AG09319 (cell line): ENCODE measurements around the gene CDH6.

Experiments used
- DNase-seq: peaks from one replicate; pipeline ENCODE4 v3.0.0-alpha.2; 2010; ENCODE audit warnings: low read depth; ENCODE audit errors: extremely low read depth
- TF ChIP-seq, protein P1 (sequence below): IDR thresholded peaks from 2 replicates; pipeline ENCODE4 v1.5.1; 2011; ENCODE audit warnings: low read depth, mild to moderate bottlenecking, inconsistent platforms, low read length, moderate library complexity

The CDH6 gene

DNA sequence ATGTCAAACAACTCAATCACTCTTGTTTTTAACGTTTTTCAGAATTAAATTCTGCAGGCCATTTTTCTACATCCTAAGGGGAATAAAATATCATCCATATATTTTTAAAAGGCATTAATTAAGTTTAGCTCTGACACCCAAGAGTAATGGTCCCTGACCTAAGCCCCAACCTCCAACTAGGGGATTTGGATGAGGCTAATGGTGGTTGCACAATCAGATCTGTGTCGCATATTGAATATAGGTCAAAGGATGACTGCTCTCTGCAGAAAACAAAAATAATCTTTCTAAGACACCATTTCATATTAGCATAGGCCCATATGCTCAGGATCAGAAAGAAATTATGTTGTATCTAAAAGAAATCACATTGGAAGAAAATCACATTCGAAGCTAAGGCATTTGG, 20.7 kb downstream of the CDH6 start:
- DNase-seq, result no peak
- TF ChIP-seq, protein P1, sequence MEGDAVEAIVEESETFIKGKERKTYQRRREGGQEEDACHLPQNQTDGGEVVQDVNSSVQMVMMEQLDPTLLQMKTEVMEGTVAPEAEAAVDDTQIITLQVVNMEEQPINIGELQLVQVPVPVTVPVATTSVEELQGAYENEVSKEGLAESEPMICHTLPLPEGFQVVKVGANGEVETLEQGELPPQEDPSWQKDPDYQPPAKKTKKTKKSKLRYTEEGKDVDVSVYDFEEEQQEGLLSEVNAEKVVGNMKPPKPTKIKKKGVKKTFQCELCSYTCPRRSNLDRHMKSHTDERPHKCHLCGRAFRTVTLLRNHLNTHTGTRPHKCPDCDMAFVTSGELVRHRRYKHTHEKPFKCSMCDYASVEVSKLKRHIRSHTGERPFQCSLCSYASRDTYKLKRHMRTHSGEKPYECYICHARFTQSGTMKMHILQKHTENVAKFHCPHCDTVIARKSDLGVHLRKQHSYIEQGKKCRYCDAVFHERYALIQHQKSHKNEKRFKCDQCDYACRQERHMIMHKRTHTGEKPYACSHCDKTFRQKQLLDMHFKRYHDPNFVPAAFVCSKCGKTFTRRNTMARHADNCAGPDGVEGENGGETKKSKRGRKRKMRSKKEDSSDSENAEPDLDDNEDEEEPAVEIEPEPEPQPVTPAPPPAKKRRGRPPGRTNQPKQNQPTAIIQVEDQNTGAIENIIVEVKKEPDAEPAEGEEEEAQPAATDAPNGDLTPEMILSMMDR, result no peak

DNA sequence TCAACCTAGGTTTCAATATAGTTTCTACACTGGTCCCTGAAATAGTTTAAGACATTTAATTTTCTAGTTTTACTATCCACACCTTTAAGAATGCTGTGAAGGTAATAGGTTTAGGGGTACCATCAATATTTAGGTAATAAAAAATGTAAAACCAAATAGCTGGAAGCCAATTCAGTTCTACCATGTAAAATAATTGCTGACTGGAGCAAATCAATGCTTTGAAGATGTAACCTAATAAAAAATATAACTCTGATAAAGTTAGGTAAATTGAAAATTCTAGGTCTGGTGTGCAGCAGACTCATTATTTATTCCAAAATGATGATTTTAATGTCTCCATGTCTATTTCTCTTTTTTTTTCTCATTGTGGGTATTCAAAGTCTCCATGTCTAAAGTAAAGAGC, 21.8 kb downstream of the CDH6 start:
- TF ChIP-seq, protein P1, result no peak
- no peak for DNase-seq

DNA sequence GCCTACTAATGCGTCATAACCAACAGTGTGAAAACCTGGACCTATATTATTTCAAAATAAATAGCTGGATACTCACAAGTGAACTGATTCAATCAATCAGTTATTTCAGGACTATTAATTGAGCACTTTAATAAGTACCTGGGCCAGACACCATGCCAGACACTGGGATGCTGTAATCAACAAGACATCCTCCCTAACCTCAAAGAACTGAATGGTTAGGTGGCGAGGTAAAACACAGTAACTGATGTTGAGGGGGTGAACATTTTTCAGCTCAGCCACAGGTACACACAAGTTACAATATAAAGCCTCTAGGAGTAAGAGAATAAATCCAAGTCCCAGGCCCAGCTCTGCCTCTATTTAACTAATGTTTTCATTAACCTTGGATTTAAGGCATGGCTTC, 24.0 kb downstream of the CDH6 start:
- DNase-seq, result no peak
- TF ChIP-seq, protein P1, result no peak

DNA sequence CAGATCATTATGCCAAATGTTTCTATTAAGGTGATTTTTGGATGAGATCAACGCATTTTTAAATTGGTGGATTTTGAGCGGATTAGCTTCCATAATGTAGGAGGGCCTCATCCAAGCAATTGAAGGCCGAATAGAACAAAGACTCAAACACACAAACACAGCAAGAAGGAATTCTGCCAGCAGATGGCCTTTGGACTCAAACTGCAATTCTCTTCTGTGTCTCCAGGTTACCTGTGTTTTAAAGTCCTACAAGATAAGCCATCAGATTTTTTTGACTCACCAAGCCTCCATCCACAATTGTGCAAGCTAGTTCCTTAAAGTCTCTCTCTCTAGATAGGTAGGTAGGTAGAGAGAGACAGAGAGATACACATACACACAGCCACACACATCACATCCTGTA, 25.5 kb downstream of the CDH6 start:
- TF ChIP-seq, protein P1, result no peak
- no peak for DNase-seq

DNA sequence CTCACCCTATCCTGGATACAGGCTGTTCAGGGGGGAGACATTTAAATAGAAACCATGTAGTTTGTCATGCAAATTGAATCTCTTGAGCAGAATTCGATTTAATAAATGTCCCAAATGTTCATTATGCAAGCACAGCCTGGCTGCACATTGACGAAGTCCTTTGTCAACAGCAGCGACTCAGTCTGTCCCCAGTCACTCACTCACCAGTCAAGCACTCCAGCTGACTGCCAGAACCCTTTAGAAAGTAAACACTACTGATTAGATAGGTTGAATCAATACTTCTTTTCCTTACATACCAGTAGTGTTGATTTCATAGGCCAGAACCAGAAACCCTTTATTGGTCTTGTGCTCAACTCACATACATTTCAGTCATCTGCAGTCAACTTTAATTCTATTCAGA, 27.5 kb downstream of the CDH6 start:
- TF ChIP-seq, protein P1, result no peak
- DNase-seq, result no peak

DNA sequence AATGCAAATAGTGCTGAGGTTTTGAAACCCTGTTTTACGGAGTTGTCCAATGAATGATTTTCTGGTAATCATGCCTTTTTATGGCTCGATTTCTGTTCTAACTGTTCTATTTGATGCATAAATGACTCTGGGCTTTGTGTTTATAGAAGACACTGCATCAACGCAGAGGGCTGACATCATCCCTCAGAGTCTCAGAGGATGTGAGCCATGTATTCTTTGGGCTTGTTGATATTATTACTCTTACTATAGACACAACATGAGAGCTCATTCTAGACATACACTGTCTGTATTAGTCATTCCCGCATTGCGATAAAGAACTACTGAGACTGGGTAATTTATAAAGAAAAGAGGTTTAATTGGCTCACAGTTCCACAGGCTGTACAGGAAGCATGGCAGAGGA, 31.6 kb downstream of the CDH6 start:
- TF ChIP-seq, protein P1, result no peak
- no peak for DNase-seq

DNA sequence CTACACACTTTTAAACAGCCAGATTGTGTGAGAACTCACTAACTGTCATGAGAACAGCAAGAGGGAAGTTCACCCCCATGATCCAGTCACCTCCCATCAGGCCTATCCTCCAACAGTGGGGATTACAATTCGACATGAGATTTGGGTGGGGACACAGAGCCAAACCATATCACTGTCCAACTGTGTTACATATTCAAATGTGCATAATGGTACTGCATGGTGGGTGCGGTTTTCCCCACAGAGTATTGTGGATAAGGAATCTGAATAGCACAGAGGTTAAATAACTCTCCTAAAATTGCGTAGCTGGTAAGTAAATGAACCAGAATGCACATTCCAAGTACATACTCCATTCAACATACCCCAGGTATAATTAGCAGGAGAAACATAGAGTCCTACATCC, 32.1 kb downstream of the CDH6 start:
- DNase-seq, result no peak
- TF ChIP-seq, protein P1, result no peak

DNA sequence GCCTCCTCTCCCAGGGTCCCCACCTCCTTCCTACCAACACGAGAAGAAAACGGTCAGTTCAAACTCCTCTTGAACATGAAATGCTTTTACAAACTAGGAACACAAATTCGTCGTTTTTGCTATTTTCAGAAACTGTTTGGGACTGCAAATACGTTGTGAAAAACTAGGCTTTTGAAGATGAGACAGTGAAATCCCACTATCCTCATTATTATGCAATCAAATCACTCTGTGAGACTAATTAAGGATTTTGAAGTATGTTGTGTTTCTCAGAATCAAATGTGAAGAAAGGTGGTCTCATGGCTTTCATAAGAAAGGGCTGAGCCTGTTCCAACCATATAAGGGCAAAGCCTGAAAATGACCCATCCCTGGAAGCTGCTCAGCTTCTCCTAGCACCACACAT, 33.2 kb downstream of the CDH6 start:
- TF ChIP-seq, protein P1, result no peak
- no peak for DNase-seq
